GM21723 (cell line): ENCODE results near the gene SMAD6.

Experiments used
- ATAC-seq: cut with Tn5 transposase; IDR thresholded peaks from one replicate; pipeline ENCODE4 v1.9.1; 2021; ENCODE audit warnings: mild to moderate bottlenecking, moderate library complexity; ENCODE audit not compliant: unreplicated experiment

SMAD6 gene

GRCh38 chr15:66771351-66771650 lies 69.3 kb downstream of the SMAD6 start:
- no peak for ATAC-seq

GRCh38 chr15:66772604-66773128 lies 70.6 kb downstream of the SMAD6 start:
- no peak for ATAC-seq

GRCh38 chr15:66773129-66773873 lies 71.3 kb downstream of the SMAD6 start:
- ATAC-seq: no peak

DNA sequence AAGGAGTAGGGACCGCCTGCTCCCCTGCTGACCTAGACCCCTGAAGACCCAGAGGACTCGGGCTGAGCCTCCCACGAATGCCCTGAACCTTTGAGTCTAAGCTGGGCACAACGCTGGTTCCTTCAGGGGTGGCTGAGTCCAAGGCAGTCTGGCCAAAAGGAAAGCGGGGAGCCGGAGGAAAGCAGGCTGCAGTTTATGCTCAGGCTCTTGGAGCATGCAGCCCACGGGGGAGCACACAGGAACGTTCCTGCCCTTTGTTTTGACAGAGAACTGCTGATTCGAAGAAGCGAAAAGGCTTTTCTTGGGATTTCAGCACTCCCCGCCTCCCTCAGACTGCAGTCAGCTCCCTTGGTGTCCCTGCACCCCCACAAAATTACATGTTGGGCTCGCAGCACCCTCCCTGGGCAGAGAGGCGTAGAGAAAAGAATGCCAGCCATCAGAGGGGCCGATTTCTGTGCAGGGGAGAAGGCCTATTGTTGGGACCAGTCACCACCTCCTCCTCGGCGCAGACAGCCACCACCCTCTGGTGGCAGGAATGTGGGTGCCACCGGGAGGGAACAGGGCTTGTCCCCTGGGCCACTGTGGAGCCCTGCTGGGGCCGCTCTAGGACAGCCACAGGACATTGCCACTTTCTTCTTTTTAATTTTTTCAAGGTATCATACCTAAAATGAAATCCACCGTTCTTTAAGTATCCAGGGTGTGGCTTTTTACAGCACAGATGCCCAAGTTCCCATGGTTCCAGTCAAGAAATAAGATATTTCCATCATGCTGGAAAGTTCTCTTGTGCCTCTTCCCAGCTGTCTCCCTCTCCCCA lies 72.2 kb downstream of the SMAD6 start:
- no peak for ATAC-seq

- no peak for ATAC-seq
Observed at GRCh38 chr15:66775127-66776105, 73.4 kb downstream of the SMAD6 start.

- ATAC-seq: no peak
Observed at GRCh38 chr15:66777054-66777453, 75.0 kb downstream of the SMAD6 start.

DNA sequence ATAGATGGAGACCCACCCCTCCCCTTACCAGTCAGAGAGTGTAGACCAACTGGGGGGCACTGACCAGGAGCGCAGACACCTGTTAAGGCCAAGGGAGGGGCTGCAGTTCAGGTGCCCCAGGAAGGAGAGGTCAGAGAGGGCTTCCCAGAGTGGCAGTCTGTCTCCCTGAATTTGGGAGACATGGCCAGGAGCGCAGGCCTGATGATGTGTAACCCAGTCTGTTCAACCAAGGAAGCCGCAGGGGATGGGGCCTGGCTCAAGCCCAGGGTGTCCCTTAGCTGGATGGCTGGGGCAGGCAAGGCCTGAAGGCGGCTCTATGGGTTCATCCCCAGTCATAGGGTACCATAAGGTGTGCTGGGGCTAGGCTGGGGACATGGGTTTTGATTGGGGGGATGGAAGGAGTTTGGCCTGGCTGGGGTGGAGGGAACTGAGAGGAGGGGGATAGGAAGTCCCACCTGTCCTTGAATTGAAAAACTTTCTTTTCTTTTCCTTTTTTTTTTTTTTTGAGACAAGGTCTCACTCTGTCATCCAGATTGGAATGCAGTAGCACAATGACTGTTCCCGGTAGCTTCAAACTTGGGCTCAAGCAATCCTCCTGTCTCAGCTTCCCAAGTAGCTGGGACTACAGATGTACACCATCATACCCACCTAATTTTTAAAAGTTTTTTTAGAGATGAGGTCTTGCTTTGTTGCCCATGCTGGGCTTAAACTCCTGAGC lies 75.7 kb downstream of the SMAD6 start:
- no peak for ATAC-seq

DNA sequence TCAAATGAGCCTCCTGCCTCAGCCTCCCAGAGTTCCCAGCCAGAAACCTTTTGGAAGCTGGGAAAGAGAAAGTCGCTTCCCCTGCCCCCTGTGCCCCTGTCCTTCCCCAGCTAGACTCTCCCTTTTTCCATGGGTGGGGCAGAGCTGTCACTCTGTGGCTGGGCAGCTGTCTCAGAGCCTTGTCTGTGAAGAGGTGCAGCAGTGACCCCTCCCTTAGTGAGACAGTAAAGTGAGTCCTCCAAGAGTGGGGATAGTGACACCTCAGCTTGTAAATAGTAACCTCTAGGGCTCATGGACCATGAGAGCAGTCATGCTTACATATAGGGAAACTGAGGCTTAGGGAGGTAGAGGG lies 76.3 kb downstream of the SMAD6 start:
- ATAC-seq: no peak

DNA sequence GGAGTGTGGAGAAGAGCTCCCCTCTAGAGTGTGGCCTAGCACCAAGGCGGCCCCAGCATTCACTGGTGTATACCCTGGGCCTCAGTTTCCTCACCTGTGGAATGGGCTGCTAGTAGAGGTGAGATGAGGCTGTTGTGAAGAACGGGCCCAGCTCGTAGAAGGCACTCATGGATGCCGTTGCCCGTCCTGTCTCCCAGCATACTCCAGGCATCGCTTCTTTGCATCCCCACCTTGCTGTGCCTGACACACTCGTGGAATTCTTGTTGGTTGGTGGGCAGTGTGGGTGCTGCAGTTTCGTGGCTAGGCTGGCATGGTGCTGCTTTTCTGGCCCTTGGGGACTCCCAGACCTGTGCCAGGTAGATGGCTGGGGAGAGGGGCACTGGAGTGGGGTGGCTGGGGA lies 76.7 kb downstream of the SMAD6 start:
- ATAC-seq: no peak

- no peak for ATAC-seq
Observed at GRCh38 chr15:66779331-66780009, 77.4 kb downstream of the SMAD6 start.

GRCh38 chr15:66780172-66780972 lies 78.3 kb downstream of the SMAD6 start:
- ATAC-seq: no peak

GRCh38 chr15:66780973-66781718 lies 79.1 kb downstream of the SMAD6 start:
- ATAC-seq: no peak

- ATAC-seq: no peak
Observed at GRCh38 chr15:66782785-66783184, 80.7 kb downstream of the SMAD6 start.

DNA sequence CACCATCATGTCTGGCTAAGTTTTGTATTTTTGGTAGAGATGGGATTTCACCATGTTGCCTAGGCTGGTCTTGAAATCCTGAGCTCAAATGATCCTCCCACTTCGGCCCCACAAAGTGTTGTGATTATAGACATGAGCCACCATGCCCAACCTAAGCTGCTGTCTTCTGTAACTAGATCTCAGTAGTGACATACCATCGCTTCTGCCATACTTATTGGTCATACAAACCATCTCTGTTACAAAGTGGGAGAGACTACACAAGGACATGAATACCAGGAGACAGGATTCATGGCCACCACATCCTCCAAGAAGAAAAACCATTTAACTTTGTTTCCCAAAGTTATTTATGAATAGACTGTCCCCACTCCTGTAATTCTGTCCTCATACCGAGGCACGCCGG lies 81.3 kb downstream of the SMAD6 start:
- ATAC-seq: no peak

DNA sequence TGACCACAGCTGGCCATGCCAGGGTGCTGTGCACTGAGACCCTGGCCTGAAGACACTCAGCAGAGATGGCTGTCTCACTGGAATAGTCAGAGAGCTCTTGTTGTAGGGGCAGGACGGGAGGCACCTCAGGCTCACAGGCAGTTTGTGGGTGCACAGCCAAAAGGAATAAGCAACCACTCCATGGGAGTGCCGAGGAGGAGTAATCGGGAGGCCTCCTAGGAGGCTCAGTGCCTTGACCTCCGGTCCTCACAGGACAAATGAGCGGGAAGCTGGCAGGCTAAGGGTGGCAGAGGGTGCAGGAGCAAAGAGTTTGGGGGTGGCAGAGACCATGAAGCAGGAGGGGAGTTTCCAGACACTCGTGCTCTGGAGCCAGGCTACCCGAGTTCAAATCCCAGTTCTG lies 81.7 kb downstream of the SMAD6 start:
- ATAC-seq: no peak

- ATAC-seq: no peak
Observed at GRCh38 chr15:66784174-66784573, 82.1 kb downstream of the SMAD6 start.

DNA sequence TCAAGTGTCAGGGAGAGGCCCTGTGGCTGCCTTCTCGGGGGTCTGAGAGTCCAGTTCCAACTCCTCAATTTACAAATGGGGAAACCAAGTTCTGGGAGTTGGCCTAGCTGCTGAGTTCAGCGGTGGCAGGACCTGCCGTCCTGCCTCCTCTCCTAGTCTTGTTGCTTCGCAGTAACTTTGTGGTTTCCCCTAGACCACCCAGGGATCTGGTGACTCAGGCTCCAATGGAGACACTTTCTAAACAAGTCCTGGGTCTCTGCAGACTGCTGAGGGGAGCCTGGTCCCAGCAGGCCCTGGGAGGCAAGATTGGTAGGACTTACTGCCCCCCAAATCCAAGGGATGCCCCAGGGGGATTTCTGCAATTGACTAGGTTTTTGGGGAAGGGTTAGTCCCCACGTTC lies 83.6 kb downstream of the SMAD6 start:
- ATAC-seq: no peak

DNA sequence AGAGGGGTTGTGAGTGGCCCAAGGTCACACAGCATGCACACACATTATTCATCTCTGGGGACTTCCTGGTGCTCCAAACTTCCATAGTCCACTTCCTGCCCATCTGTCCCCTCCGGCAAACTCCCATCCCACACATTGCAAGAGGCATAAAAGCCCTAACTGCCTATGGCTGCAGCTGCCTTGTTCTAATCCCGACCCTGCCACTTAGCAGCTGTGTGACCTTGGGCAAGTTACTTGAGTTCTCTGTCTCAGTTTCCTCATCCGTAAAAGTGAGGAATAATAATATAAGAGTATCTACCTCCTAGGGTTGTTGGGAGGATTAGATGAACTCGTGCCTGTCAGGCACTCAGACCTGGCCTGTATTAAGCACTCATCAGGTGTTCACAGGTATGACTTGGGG lies 84.2 kb downstream of the SMAD6 start:
- no peak for ATAC-seq
